Sigmoid colon (tissue), 3 donors: ENCODE results near the gene PPP4R1.

Experiments
- POLR2A ChIP-seq, 2 donors: fragments of 450-650 bp; IDR thresholded peaks; one replicate each; pipeline ENCODE4 v1.6.1; 2016; ENCODE audit warnings: antibody characterized with exemption in 2 of 2, mild to moderate bottlenecking in 2 of 2, moderate library complexity in 2 of 2
- TF ChIP-seq, protein P1 (sequence below), 4 experiments: fragments of 450-650 bp in 3 of 4; fragments of 200-600 bp in 1 of 4; IDR thresholded peaks; one replicate each; pipeline ENCODE4 v1.5.1; 2016 to 2019; ENCODE audit warnings: antibody characterized with exemption in 4 of 4, mild to moderate bottlenecking in 3 of 4, moderate library complexity in 2 of 4

DNA sequence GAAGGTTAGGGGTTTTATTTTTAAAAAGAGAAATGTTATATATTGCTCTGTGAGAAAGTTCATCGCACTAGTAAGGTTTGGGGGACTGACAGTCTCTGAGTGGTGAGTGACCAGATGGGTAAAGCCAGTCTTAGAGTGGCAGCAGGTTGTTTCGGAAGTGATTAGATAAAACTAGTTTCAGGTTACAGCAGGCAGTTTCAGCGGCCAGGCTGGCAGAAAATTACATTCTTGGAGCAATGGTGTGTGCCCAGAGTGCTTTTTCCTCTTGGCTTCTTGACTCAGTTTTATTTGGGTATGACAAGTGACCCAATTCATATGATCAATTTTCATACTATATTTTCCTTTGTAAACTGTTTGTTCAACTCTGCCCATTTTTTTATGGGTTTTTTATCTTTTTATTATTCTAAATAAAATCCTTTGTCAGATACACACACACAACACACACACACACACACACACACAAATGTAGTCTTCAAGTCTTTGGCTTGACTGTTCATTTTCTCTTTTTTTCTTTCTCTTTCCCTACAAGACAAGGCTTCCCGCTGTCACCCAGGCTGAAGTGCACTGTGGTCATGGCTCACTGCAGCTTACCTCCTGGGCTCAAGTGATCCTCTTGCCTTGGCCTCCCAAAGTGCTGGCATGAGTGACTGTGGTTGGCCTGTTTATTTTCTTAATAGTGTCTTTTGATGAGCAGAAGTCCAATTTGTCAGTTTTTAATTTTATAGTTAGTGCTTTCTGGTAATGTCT lies 108.1 kb downstream of the PPP4R1 start:
- TF ChIP-seq, protein P1, sequence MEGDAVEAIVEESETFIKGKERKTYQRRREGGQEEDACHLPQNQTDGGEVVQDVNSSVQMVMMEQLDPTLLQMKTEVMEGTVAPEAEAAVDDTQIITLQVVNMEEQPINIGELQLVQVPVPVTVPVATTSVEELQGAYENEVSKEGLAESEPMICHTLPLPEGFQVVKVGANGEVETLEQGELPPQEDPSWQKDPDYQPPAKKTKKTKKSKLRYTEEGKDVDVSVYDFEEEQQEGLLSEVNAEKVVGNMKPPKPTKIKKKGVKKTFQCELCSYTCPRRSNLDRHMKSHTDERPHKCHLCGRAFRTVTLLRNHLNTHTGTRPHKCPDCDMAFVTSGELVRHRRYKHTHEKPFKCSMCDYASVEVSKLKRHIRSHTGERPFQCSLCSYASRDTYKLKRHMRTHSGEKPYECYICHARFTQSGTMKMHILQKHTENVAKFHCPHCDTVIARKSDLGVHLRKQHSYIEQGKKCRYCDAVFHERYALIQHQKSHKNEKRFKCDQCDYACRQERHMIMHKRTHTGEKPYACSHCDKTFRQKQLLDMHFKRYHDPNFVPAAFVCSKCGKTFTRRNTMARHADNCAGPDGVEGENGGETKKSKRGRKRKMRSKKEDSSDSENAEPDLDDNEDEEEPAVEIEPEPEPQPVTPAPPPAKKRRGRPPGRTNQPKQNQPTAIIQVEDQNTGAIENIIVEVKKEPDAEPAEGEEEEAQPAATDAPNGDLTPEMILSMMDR (IDR thresholded peaks at IDR 0.05), result no peak
- TF ChIP-seq POLR2A (IDR thresholded peaks at IDR 0.05), result no peak
